Measurements from ENCODE around the gene GRIN2A.

Gene GRIN2A

DNA sequence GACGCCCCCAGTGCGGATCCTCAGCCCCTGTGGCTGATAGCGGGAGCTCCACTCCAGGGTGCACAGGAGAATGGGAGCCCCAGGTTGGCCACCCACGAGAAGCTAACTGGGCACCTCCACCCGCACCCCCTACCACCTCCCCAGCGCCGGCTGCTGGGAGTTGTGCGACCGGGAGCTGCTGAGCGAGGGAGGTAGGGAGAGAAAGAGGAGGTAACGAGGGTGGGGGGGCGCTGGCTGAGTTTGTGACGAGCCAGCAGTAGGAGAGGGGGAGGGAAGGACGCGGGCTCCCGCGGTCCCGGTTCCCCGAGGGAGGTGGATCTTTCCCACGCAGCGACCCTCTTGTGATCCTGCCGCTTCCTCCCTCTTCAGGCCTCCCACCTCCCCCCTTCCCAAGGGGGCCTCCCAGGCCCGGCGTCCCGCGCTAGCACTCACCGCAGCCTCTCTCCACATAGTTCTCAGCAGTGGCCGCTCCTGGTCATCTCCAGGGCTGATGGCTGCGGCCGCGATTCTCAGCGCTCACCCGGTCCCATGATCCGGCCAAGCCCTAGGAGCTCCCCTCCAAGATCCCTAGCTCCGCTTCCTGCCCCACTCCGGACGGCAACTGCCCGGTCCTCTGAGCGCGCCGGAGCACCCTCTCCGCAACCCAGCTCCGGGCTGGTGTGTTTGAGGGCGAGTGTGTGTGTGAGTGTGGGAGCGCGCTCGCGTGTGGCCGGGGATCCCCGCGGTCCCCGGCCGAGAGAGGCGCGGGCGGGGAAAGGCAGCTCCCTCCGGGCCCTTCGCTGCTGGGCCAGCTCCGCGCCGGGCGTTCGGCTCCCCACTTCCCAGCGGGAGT is at the start of gene GRIN2A:
Gene GRIN2A, minus strand, starts transcription at position 207 of the 832 bp plus-strand sequence. CDS start 2,017 bp downstream, outside the sequence.
- TF ChIP-seq, protein P1, sequence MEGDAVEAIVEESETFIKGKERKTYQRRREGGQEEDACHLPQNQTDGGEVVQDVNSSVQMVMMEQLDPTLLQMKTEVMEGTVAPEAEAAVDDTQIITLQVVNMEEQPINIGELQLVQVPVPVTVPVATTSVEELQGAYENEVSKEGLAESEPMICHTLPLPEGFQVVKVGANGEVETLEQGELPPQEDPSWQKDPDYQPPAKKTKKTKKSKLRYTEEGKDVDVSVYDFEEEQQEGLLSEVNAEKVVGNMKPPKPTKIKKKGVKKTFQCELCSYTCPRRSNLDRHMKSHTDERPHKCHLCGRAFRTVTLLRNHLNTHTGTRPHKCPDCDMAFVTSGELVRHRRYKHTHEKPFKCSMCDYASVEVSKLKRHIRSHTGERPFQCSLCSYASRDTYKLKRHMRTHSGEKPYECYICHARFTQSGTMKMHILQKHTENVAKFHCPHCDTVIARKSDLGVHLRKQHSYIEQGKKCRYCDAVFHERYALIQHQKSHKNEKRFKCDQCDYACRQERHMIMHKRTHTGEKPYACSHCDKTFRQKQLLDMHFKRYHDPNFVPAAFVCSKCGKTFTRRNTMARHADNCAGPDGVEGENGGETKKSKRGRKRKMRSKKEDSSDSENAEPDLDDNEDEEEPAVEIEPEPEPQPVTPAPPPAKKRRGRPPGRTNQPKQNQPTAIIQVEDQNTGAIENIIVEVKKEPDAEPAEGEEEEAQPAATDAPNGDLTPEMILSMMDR (IDR thresholded peaks at IDR 0.05; ENCODE audit: low read depth, low read length, missing control alignments): no peak
- H3K4me3 ChIP-seq (replicated peaks; ENCODE audit: low read depth, low read length): no peak within 1 kb of the TSS
- no peak for DNase-seq (ENCODE audit: extremely low read depth, low read depth)

DNA sequence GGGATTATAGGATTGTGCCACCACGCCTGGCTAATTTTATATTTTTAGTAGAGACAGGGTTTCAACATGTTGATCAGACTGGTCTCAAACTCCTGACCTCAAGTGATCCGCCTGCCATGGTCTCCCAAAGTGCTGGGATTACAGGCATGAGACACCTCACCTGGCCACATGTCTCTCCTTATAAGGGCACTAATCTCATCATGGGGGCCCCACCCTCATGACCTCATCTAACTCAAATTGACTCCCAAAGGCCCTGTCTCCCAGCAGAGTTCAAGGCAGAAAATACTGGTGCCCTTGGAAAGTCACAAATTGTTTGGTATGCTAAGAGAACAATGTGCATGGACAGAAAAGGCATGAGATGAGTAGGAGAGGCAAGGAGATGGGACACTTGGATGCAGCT is 49.3 kb upstream of the GRIN2A start:
- TF ChIP-seq, protein P1 (IDR thresholded peaks at IDR 0.05; ENCODE audit: low read depth, low read length, missing control alignments): no peak
- no peak for DNase-seq (ENCODE audit: extremely low read depth, low read depth)

DNA sequence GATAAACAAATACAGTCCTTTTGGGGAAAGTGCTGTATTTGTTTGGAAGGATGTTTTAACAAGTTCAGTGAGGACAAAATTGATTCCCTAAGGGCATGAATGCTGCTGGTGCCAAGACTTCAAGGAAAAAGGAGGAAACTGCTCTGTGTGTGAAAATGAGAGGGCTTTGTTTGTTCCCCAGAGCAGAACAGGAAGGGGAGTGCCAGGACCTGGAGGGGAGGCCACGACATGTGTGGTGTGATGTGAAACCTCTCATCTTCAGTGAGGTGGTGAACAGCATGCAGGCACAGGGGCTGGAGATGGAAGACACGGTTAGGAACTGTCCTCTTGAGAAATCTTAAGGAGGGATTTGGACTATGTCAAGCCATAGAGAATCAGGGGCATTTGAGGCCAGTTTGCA is 46.6 kb upstream of the GRIN2A start:
- TF ChIP-seq, protein P1 (IDR thresholded peaks at IDR 0.05; ENCODE audit: low read depth, low read length, missing control alignments): no peak
- H3K4me3 ChIP-seq (replicated peaks; ENCODE audit: low read depth, low read length): no peak overlapping the region
- no peak for DNase-seq (ENCODE audit: extremely low read depth, low read depth)

More for the DNA sequence above, 49.3 kb upstream of the GRIN2A start:
- no peak overlapping the region for H3K4me3 ChIP-seq (replicated peaks; ENCODE audit: low read depth, low read length)

DNA sequence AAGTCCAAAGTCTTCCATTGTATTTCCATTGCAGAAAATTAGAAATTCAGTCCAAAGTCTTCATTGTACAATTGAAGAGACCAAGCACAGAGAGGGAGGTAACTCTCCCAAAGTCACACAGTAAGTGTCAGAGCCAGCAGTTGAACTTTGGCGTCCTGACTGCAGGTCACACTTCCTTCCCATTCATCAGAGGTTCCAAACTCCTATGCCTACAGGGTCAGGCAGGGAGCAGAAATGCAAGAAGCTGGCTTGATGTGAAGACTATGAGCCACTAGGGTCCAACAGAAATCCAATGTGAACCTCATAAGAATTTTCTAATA is 44.7 kb upstream of the GRIN2A start:
- H3K4me3 ChIP-seq (replicated peaks; ENCODE audit: low read depth, low read length): no peak overlapping the region
- TF ChIP-seq, protein P1 (IDR thresholded peaks at IDR 0.05; ENCODE audit: low read depth, low read length, missing control alignments): no peak
- DNase-seq (ENCODE audit: extremely low read depth, low read depth): no peak

DNA sequence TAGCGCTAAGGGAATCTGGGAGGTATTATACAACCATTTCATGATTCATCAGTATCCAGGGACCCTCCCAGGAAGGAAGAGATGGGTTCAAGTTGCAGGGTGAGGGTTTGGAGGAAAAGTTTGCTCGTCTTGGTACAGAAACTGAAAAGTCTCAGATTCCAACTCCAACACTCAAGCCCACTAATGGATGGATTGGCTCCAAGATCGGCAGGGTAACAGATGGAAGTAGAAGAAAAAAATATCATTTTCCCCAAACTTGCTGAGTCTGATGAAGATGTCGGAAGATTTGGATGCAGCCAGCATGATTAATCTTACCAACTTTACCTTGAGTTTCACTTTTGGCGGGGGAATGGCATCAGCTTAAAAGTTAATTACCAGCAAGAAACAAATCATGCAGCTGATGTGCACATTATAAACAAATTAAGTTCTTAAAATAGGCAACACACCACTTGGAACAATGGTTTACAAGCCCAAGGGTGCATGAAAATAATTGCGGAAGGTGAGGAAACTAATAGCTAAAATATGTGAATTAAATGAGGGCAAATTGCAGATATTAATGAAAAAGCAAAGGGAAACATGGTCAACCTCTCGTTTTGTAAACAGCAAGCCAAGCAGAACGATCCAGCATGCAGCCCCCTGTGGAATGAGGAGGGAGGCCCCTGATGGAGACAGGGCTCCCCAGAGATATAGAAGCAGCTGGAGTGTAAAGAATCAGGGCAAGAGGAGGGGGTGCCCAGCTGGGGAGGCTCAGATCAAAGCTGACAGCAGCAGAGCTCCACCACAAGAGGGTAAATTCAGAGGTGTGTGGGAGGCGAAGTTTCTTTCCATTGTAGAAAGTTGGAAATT is 44.1 kb upstream of the GRIN2A start:
- no peak overlapping the region for H3K4me3 ChIP-seq (replicated peaks; ENCODE audit: low read depth, low read length)
- TF ChIP-seq, protein P1 (IDR thresholded peaks at IDR 0.05; ENCODE audit: low read depth, low read length, missing control alignments): no peak

DNA sequence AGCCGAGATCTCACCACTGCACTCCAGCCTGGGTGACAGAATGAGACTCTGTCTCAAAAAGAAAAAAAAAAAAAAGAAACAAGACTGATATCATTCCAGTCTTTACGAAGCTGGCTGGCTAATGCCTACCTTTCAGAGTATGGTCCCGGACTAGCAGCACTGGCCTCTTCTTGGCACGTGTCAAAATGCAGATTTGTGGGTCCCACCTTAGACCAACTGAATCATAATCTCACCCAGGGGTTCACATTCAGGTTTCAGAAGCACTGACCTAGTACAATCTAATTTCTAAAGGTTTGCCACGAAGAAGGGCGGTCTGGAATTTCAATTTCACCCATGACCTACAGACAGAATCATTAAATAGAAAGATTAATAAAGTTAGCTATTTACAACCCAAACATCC is 43.4 kb upstream of the GRIN2A start:
- TF ChIP-seq, protein P1 (IDR thresholded peaks at IDR 0.05; ENCODE audit: low read depth, low read length, missing control alignments): no peak
- no peak for DNase-seq (ENCODE audit: extremely low read depth, low read depth)
- no peak overlapping the region for H3K4me3 ChIP-seq (replicated peaks; ENCODE audit: low read depth, low read length)

More for the DNA sequence above, 44.1 kb upstream of the GRIN2A start:
- DNase-seq (ENCODE audit: extremely low read depth, low read depth): no peak
